Measurements from ENCODE around the gene CCDC187.

GRCh38 chr9:136347472-136348256 is 43.8 kb upstream of the CCDC187 start:
- TF ChIP-seq SMC3 (conservative IDR thresholded peaks at IDR 0.05; ENCODE audit: poor library complexity) (no peak), POLR2AphosphoS5 (IDR thresholded peaks at IDR 0.05) (no peak), EZH2 (IDR thresholded peaks at IDR 0.05; ENCODE audit: borderline replicate concordance, insufficient read depth, low read length, poor library complexity, severe bottlenecking) (no peak), CTCF (IDR thresholded peaks at IDR 0.05; ENCODE audit: poor library complexity, severe bottlenecking) (no peak), RAD21 (conservative IDR thresholded peaks at IDR 0.05) (no peak), TAF1 (IDR thresholded peaks at IDR 0.05; ENCODE audit: low read depth) (no peak), REST (IDR thresholded peaks at IDR 0.05; ENCODE audit: borderline replicate concordance) (no peak), MXI1 (conservative IDR thresholded peaks at IDR 0.05; ENCODE audit: poor library complexity, severe bottlenecking) (no peak)

Measured in neural cell (in vitro differentiated cells).